Neural progenitor cell (in vitro differentiated cells): ENCODE measurements around the gene INHBE. TPM values are rescaled to one million over a fixed set of nuclear protein-coding genes. Genes with fewer than 3 reads are reported as not detected.

Experiments used
- DNase-seq: peaks from one replicate; pipeline ENCODE4 v3.0.0-alpha.2; 2016; ENCODE audit warnings: low spot score
- H2AFZ ChIP-seq: fragments of 200-600 bp; sonication (generic); replicated peaks from 2 replicates; pipeline ENCODE4 v1.6.1; 2016; ENCODE audit warnings: antibody characterized with exemption
- H3F3A ChIP-seq: fragments of 200-600 bp; sonication (generic); 2 replicates; pipeline ENCODE4 v1.6.1; 2016; ENCODE audit warnings: antibody characterized with exemption, low read depth
- H3K27ac ChIP-seq: fragments of 200-600 bp; sonication (generic); 2 replicates; pipeline ENCODE4 v1.5.1; 2016; ENCODE audit warnings: mild to moderate bottlenecking
- H3K27me3 ChIP-seq: fragments of 200-600 bp; sonication (generic); 2 replicates; pipeline ENCODE4 v1.6.1; 2016; ENCODE audit warnings: mild to moderate bottlenecking, moderate library complexity
- H3K36me3 ChIP-seq: fragments of 200-600 bp; sonication (generic); 2 replicates; pipeline ENCODE4 v1.5.1; 2016
- H3K4me1 ChIP-seq: fragments of 200-600 bp; sonication (generic); 2 replicates; pipeline ENCODE4 v1.6.1; 2016; ENCODE audit warnings: mixed run types
- H3K4me2 ChIP-seq: fragments of 200-600 bp; sonication (generic); 2 replicates; pipeline ENCODE4 v1.6.1; 2016
- H3K4me3 ChIP-seq: fragments of 200-600 bp; sonication (generic); 2 replicates; pipeline ENCODE4 v1.5.1; 2016
- H3K79me2 ChIP-seq: fragments of 200-600 bp; sonication (generic); 2 replicates; pipeline ENCODE4 v1.6.1; 2016; ENCODE audit warnings: low read depth
- H3K9ac ChIP-seq: fragments of 200-600 bp; sonication (generic); 2 replicates; pipeline ENCODE4 v1.6.1; 2016
- H3K9me3 ChIP-seq: fragments of 200-600 bp; sonication (generic); 2 replicates; pipeline ENCODE4 v1.5.1; 2016; ENCODE audit warnings: low read depth
- H4K20me1 ChIP-seq: fragments of 200-600 bp; sonication (generic); 2 replicates; pipeline ENCODE4 v1.6.1; 2016; ENCODE audit warnings: low read depth
- H3K27ac Mint-ChIP-seq: 3 replicates; pipeline ENCODE4 v1.8.0; 2021; ENCODE audit warnings: mixed read lengths
- H3K27me3 Mint-ChIP-seq: 2 replicates; pipeline ENCODE4 v1.8.0; 2022; ENCODE audit warnings: low read depth, mild to moderate bottlenecking, inconsistent platforms, moderate library complexity, mixed read lengths; ENCODE audit not compliant: insufficient read depth
- H3K36me3 Mint-ChIP-seq: 3 replicates; pipeline ENCODE4 v1.8.0; 2021; ENCODE audit warnings: mixed read lengths
- H3K4me1 Mint-ChIP-seq: 3 replicates; pipeline ENCODE4 v1.8.0; 2021; ENCODE audit warnings: mixed read lengths
- H3K4me3 Mint-ChIP-seq: 3 replicates; pipeline ENCODE4 v1.8.0; 2021; ENCODE audit warnings: mild to moderate bottlenecking, moderate library complexity, mixed read lengths
- H3K9me3 Mint-ChIP-seq: 3 replicates; pipeline ENCODE4 v1.8.0; 2020; ENCODE audit warnings: mixed read lengths
- EZH2 ChIP-seq: fragments of 200-600 bp; sonication (generic); IDR thresholded peaks from 2 replicates; pipeline ENCODE4 v1.6.1; 2017; ENCODE audit warnings: antibody characterized with exemption, mild to moderate bottlenecking, moderate library complexity
- EZH2phosphoT487 ChIP-seq: fragments of 200-600 bp; sonication (generic); IDR thresholded peaks from 2 replicates; pipeline ENCODE4 v1.6.1; 2017; ENCODE audit warnings: antibody characterized with exemption
- total RNA-seq: library from RNA; depleted of rRNA; stranded (reverse); fragments of >200 nt; gene quantifications from 2 replicates; pipeline ENCODE4 v1.2.3, GENCODE V29; 2015; ENCODE audit warnings: low replicate concordance
- TF ChIP-seq, protein P1 (sequence below): fragments of 200-600 bp; sonication (generic); IDR thresholded peaks from 2 replicates; pipeline ENCODE4 v1.5.1; 2017; ENCODE audit warnings: antibody characterized with exemption, mild to moderate bottlenecking

INHBE gene
- total RNA-seq, 1 donor from 2014 or later: not detected

DNA sequence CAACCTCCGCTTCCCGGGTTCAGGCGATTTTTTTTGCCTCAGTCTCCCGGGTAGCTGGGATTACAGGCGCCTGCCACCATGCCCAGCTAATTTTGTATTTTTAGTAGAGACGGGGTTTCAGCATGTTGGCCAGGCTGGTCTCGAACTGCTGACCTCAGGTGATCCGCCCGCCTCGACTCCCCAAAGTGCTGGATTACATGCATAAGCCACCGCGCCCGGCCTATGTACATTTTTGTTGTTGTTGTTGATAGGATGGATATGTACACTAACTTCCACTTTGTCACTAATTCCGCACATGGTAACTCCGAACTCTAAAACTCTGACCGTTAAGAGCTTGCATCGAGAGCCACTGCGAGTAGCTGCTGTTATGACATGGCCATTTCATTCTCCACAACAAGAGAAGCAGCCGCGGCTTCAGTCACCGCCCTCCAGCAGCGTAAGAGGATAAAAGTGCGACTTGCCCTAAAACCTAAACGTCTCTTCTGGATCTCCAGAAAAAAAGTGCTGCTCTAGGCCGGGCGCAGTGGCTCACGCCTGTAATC, 32.0 kb downstream of the INHBE start:
- no peaks in the 10 kb centered on the region for H3K9me3 ChIP-seq
- H3K27me3 ChIP-seq: peaks cover 1% of the 10 kb centered on the region
- Mint-ChIP-seq H3K9me3 (no peaks in the 10 kb centered on the region), H3K4me3 (peak overlapping the region; percentile 93), H3K4me1 (peaks cover 13% of the 10 kb centered on the region), H3K36me3 (peaks cover 19% of the 10 kb centered on the region), H3K27ac (no peak overlapping the region), H3K27me3 (peaks cover 2% of the 10 kb centered on the region)
- TF ChIP-seq, protein P1, sequence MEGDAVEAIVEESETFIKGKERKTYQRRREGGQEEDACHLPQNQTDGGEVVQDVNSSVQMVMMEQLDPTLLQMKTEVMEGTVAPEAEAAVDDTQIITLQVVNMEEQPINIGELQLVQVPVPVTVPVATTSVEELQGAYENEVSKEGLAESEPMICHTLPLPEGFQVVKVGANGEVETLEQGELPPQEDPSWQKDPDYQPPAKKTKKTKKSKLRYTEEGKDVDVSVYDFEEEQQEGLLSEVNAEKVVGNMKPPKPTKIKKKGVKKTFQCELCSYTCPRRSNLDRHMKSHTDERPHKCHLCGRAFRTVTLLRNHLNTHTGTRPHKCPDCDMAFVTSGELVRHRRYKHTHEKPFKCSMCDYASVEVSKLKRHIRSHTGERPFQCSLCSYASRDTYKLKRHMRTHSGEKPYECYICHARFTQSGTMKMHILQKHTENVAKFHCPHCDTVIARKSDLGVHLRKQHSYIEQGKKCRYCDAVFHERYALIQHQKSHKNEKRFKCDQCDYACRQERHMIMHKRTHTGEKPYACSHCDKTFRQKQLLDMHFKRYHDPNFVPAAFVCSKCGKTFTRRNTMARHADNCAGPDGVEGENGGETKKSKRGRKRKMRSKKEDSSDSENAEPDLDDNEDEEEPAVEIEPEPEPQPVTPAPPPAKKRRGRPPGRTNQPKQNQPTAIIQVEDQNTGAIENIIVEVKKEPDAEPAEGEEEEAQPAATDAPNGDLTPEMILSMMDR: no peak
- H4K20me1 ChIP-seq: no peaks in the 10 kb centered on the region
- H2AFZ ChIP-seq: peak overlapping the region; percentile 87
- no peak overlapping the region for H3K9ac ChIP-seq
- no peak for DNase-seq
- H3K4me2 ChIP-seq: no peak overlapping the region
- H3K4me1 ChIP-seq: peaks cover 5% of the 10 kb centered on the region
- H3K79me2 ChIP-seq: peaks cover 20% of the 10 kb centered on the region
- peaks cover 8% of the 10 kb centered on the region for H3K36me3 ChIP-seq
- peak overlapping the region; percentile 93 for H3K4me3 ChIP-seq
- no peak overlapping the region for H3K27ac ChIP-seq
- peaks cover 33% of the 10 kb centered on the region for H3F3A ChIP-seq

DNA sequence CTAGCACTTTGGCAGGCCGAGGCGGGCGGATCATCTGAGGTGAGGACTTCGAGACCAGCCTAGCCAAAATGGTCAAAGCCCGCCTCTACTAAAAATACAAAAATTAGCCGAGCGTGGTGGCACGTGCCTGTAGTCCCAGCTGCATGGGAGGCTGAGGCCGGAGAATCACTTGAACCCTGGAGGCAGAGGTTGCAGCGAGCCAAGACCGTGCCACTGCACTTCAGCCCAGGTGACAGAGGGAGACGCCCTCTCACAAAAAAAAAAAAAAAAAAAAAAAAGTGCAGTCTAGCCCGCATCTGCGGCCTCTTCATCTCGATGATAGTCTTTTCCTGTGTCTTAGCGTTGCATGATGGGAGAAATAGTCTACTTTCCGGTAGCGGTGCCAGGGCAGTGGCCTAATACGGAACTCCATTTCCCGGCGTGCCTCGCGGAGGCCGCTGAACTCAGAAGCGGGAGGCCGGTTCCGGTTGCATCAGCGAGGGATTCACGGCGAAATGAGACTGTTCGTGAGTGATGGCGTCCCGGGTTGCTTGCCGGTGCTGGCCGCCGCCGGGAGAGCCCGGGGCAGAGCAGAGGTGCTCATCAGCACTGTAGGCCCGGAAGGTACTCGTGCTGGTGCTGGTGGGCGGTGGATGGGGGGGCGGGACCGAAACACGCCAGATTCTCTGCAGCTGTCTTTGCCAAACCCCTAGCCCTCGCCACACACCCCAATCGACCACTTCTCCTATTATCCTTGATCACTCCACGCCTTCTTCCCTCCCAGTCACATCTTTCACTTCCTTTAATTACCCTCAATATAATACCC, 32.7 kb downstream of the INHBE start, which contains the start of gene MARS1:
Gene MARS1 (plus strand): TSS at position 472 of the 805 bp plus-strand sequence. CDS start 23 bp downstream, at position 495.
- Histone ChIP-seq H3K36me3 (peaks cover 8% of the 10 kb centered on the region), H3K9ac (peak within 1 kb of the TSS; percentile 94), H3K4me1 (peaks cover 5% of the 10 kb centered on the region), H3K27ac (peak within 1 kb of the TSS; percentile 23), H4K20me1 (no peaks in the 10 kb centered on the region), H2AFZ (peak within 1 kb of the TSS; percentile 87), H3K27me3 (no peaks in the 10 kb centered on the region), H3F3A (peaks cover 39% of the 10 kb centered on the region), H3K9me3 (no peaks in the 10 kb centered on the region), H3K79me2 (peaks cover 20% of the 10 kb centered on the region), H3K4me2 (peak within 1 kb of the TSS; percentile 97), H3K4me3 (peak within 1 kb of the TSS; percentile 93)
- Mint-ChIP-seq H3K27me3 (peaks cover 2% of the 10 kb centered on the region), H3K9me3 (no peaks in the 10 kb centered on the region), H3K4me1 (peaks cover 13% of the 10 kb centered on the region), H3K27ac (peak within 1 kb of the TSS; percentile 97), H3K36me3 (peaks cover 23% of the 10 kb centered on the region), H3K4me3 (peak within 1 kb of the TSS; percentile 93)
- DNase-seq: peak; percentile 95
- TF ChIP-seq, protein P1: peak; percentile 25
- TF ChIP-seq EZH2: no peak

DNA sequence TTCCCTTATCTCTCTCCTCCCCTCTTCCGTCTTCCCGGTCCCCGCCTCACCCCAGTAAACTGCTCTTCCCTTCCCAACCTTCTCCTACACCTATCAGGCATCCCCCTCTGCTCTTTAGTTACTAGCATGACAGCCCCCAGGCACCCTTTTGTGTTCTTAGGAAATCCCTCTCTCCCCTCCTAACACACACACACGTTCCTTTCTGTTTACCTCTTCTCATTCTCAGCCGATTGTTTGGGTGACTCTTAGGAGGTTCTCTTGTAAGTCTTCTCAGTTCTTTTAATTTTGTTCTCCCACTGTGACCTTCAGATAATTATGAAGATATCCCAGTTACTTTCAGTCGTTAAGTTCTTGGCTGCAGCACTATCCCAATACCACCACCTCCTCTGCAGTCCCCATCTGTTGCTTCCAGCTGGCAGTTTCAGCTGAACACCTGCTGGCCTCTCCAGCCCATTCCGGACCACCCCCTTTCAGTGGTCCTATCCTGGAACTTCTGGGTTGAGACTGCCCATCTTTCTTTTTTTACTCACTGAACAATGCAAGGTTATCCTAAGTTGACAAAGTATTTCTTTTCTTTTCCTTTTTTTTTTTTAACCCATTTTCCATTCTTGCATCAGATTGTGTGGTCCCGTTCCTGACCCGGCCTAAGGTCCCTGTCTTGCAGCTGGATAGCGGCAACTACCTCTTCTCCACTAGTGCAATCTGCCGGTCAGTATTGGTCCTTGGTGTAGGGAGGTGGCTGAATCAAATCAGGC, 33.5 kb downstream of the INHBE start:
- Histone ChIP-seq H3K27ac (peak overlapping the region; percentile 23), H4K20me1 (no peaks in the 10 kb centered on the region), H3K79me2 (peaks cover 20% of the 10 kb centered on the region), H3K4me2 (peak overlapping the region; percentile 97), H2AFZ (peak overlapping the region; percentile 53), H3K9me3 (no peaks in the 10 kb centered on the region), H3K27me3 (no peaks in the 10 kb centered on the region), H3K4me3 (peak overlapping the region; percentile 93), H3K9ac (peak overlapping the region; percentile 94), H3K4me1 (peaks cover 5% of the 10 kb centered on the region), H3F3A (peaks cover 42% of the 10 kb centered on the region), H3K36me3 (peaks cover 8% of the 10 kb centered on the region)
- peak; percentile 34 for DNase-seq
- Mint-ChIP-seq H3K27ac (peak overlapping the region; percentile 42), H3K36me3 (peaks cover 26% of the 10 kb centered on the region), H3K9me3 (no peaks in the 10 kb centered on the region), H3K27me3 (peaks cover 2% of the 10 kb centered on the region), H3K4me1 (peaks cover 13% of the 10 kb centered on the region), H3K4me3 (peak overlapping the region; percentile 93)
- TF ChIP-seq EZH2 (no peak), EZH2phosphoT487 (no peak)
- TF ChIP-seq, protein P1: no peak
